Mononuclear cell (primary cell): ENCODE results near the gene TAF3. TPM values are rescaled to one million over a fixed set of nuclear protein-coding genes. Genes with fewer than 3 reads are reported as not detected.

Experiments
- H3K27me3 ChIP-seq: 2 replicates; pipeline ENCODE4 v1.6.0; 2011; ENCODE audit warnings: low read length, control low read depth; ENCODE audit not compliant: insufficient read depth
- H3K4me1 ChIP-seq: 2 replicates; pipeline ENCODE4 v1.5.1; 2011; ENCODE audit warnings: mild to moderate bottlenecking, low read length, control low read depth; ENCODE audit not compliant: insufficient read depth
- H3K4me3 ChIP-seq: 2 replicates; pipeline ENCODE4 v1.5.1; 2011; ENCODE audit warnings: mild to moderate bottlenecking, low read length, moderate library complexity
- H3K9me3 ChIP-seq: 2 replicates; pipeline ENCODE4 v1.5.1; 2011; ENCODE audit warnings: low read depth, mild to moderate bottlenecking, control low read depth, low read length
- total RNA-seq: library from RNA; depleted of rRNA; stranded (reverse); fragments of >200 nt; gene quantifications from one replicate; pipeline ENCODE4 v1.2.3, GENCODE V29; 2012

TAF3 gene
- total RNA-seq, 1 donor, result 6.7 TPM

DNA sequence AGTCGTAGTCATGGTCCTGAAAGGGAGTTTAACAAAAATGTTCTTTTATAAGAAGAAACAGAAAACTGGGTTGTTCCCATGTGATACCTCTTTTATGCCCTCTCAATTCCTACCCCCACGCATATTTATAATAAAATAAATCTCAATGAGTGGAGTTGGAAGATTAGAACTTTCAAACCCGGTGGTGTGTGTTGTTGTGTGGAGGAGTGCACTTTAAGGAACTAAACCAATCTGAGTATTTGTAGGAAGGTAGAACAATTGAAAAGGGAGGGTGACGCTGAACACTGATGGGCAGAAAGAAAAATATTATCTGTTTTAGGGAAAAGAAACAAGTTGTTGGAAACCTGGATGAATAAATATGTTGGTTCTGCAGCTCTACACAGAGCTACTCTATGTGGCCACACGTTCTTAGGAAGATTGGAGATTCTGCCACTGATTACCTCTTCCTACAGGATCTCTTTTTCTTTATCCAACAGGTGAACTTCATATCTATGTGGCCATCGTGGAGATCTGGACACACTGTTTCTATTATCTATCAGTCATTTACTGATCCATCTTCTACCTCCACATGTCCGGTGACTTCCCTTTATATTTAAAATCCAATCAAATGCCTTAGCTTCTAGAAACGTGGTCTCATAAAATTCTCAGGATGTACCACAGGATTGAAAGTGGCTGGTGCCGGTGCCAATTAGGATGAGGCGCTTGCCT, 223.1 kb downstream of the TAF3 start:
- H3K4me3 ChIP-seq, result no peak overlapping the region
- H3K4me1 ChIP-seq, result peaks cover 32% of the 10 kb centered on the region
- no peaks in the 10 kb centered on the region for H3K9me3 ChIP-seq
- H3K27me3 ChIP-seq, result peaks cover 98% of the 10 kb centered on the region

DNA sequence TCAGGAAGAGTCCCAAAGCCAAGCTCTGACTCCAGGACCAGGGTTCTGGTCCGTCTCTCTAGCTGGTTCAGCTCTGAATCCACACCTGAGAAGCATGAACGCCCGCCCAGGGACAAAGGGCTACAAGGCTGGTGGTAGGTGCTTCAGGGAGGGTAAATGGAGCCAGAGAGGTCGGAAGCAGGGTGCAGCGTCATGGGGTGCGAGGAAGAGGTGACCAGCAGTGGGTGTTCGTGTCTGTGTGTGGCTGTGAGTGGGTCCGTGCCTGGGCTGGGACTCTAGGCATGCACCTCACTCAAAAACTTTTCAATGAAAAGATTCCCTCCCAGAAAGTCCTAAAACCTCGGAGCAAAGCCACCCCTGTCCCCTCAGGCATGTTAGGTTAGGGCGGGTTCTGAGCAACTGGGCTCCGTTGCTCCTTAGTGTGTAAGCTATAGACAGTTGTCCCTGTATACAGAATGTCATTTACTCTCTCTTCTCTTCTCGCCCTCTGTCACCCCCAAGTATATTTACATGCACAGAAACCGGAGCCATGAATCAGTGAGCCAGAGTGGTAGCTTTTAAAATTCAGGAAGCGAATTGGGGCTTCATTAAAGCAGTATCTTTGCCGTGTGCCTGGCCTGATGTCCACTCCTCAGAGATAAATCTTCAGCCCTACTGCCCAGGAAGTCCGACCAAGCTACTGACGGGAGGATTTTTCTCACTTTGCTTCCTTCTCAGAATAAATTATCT, 223.9 kb downstream of the TAF3 start:
- peaks cover 32% of the 10 kb centered on the region for H3K4me1 ChIP-seq
- no peaks in the 10 kb centered on the region for H3K9me3 ChIP-seq
- H3K27me3 ChIP-seq, result peaks cover 98% of the 10 kb centered on the region
- H3K4me3 ChIP-seq, result no peak overlapping the region

DNA sequence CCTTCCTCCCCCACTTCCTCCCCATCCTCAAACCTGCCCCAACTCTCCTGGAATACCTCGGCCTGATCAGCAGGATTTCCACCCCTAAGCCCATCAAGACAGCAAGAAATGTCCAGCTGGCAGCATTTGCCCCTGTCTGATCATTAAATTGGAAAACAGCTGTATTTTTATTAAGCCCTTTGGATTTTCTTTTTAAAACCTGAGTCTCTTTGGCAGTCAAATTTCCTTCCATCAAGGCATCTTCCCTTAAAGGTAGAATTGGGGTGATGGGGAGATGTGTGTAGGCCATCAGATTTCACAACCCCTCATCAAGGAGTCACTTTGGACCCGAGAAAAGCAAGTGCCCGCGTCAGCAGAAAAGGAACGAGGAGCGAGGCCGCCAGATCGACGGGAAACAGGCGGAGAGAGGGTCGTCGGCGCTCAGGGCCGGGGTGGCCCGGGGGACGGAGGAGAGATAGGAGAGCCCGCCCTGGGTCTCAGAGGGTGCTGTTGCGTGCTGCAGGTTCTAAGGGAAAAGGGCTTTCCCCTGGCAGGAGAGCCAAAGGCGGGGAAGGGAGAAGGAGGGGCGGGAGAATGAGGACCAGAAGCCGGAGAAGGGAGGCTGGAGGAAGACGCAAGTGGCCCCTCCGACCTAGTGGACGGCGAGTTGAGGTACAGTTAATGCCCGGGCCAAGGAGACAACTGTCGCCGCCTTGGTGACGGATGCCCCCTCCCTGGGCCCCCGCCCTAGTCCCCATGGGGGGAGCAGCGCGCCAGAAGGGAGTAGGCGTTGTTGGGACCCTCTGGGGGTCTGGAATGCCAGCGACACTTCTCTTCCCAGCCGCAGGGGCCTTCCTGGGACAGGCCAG, 224.6 kb downstream of the TAF3 start:
- Histone ChIP-seq H3K9me3 (no peaks in the 10 kb centered on the region), H3K4me1 (peaks cover 33% of the 10 kb centered on the region), H3K27me3 (peaks cover 100% of the 10 kb centered on the region)

DNA sequence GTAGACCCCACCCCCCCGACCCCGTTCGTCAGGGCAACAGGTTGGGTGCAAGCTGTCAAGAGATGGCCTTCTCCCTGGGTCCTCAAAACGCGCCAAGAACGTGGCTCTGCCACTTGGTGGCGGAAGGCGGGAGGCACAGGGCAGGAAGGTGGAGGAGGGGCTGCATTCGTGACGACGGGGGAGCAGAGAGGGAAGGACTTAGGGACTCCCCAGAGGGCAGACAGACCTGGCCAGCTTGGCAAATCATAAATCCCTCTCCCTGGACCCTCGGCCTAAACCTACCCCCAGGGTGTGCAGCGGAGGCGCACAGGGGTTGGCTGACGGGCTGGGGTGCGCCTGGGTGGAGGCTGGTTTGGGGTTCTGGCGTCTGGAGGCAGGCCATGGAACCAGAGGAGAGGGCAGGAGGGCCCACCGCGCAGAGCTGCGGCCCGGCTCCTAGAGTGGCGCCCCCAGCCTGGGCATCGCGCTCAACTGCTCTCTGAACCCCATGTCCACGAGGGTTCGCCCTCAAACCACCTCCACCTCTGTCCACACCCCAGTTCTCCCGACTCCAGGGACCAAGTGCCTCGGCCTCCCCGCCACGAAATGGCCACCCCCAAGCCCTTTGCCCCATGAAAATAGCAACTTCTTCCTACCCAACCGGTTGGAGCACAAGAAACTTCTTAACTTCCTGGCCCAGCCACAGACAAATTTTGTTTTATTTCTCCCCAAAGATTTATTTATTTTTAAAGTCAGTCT, 225.4 kb downstream of the TAF3 start:
- Histone ChIP-seq H3K9me3 (no peaks in the 10 kb centered on the region), H3K4me1 (peaks cover 40% of the 10 kb centered on the region), H3K27me3 (peaks cover 99% of the 10 kb centered on the region), H3K4me3 (no peak overlapping the region)

More for the DNA sequence above, 224.6 kb downstream of the TAF3 start:
- no peak overlapping the region for H3K4me3 ChIP-seq

DNA sequence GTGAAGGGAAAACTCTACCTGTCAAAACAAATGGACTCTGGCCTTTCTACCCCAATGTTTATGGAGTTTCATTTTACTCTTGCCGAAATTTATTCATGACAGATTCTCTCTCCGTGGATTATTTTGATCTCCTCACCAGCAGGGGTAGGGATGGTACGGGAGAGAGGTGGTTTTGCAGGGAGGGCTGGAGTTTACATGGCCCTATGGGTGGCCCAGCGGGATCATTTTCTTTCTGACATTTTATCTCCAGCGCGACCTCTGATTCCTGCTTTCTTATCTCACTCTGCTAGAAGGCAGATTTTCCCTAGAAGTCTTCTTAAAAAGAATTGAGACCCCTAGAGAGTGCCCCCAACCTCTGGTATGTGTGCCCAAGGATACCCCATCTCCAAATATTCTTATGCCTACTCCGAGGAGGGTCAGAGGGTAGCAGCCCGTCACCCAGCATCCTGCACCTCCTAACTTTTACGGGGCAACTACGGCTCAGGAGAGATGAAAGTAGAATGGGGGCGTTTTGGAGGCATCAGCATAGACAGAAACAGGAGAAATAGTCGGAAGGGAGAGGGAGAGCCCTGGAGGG, 226.1 kb downstream of the TAF3 start:
- H3K4me3 ChIP-seq, result no peak overlapping the region

GRCh38 chr10:8044908-8045725, 226.8 kb downstream of the TAF3 start:
- Histone ChIP-seq H3K4me3 (no peak overlapping the region), H3K9me3 (no peaks in the 10 kb centered on the region), H3K4me1 (peaks cover 52% of the 10 kb centered on the region), H3K27me3 (peaks cover 98% of the 10 kb centered on the region)

More for the DNA sequence above, 226.1 kb downstream of the TAF3 start:
- Histone ChIP-seq H3K4me1 (peaks cover 45% of the 10 kb centered on the region), H3K9me3 (no peaks in the 10 kb centered on the region), H3K27me3 (peaks cover 98% of the 10 kb centered on the region)

DNA sequence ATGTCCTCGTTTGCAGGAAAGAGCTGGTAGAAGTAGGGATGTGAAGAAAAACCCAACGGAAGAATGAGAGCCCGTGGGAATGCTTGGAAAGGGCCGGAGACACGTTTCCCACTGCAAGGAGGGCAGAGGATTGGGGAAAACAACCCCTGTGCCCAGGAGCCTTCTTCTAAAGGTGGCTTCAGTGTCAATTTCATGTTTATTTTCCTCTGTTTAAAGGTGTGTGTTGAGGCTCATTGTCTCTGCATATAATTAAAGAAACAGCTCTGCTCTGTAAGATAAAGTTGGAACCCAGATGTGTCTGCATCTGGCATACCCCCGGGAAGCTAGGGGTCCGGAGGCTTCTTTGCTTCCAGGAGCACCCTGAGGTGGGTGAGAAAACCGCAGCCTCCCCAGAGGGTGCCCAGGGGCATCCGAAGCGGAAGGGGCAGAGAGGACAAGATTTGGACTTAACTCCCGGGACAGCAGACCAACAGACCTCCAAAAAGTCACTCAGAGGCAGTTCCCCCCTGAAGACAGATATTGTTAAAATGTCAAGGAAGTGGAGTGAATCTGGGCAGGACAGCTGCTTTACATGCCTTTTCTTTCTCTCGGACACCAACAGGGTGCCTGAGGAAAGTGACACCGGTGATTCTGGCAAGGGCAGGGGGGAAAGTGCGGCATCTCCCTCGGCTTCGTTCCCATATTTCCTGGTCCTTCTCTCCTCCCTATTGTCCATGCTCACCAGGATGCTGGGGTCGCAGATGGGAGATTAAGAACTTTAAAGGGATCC, 227.6 kb downstream of the TAF3 start:
- Histone ChIP-seq H3K4me3 (no peak overlapping the region), H3K9me3 (no peaks in the 10 kb centered on the region), H3K27me3 (peaks cover 98% of the 10 kb centered on the region), H3K4me1 (peaks cover 60% of the 10 kb centered on the region)

DNA sequence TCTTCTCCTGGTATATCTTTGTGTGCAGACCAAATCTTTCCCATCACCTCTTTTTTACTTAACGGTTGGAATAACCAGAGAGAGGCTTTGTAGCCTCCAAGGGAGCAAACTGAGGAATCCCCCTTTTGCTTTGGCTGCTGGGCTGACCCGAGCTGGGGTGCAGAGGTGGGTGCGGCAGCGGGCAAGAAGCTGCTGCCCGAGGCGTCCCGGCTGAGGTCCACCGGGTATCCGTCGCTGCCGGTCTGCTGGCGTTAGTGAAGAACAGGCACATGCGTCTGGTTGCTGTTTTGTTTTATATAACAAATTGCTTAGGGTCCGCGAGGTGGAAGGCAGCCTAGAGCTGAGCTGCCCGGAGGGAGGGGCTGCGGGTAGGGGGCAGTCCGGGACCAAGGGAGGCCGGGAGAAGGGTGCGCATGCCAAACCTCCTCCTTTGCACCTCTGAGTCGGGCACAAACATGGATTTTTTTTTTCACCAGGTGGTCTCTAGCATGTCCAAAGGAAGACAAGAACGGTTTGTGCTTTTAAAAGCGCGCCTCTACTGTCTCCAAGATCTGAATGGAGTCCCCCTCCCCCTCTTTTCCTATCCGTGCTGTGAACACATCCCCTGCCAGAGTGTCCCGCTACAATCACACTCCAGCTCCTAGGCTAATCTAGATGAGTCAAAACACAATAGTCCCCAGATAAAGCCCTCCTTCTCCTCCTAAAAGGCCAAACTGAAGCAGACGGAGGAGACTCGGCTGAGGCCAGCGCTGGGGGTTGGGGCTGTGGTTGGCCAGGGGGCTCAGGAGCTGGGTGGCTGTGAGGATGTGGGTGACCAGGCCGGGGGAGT, 229.4 kb downstream of the TAF3 start:
- peaks cover 70% of the 10 kb centered on the region for H3K4me1 ChIP-seq
- H3K27me3 ChIP-seq, result peaks cover 95% of the 10 kb centered on the region
- H3K9me3 ChIP-seq, result no peaks in the 10 kb centered on the region
- no peak overlapping the region for H3K4me3 ChIP-seq

DNA sequence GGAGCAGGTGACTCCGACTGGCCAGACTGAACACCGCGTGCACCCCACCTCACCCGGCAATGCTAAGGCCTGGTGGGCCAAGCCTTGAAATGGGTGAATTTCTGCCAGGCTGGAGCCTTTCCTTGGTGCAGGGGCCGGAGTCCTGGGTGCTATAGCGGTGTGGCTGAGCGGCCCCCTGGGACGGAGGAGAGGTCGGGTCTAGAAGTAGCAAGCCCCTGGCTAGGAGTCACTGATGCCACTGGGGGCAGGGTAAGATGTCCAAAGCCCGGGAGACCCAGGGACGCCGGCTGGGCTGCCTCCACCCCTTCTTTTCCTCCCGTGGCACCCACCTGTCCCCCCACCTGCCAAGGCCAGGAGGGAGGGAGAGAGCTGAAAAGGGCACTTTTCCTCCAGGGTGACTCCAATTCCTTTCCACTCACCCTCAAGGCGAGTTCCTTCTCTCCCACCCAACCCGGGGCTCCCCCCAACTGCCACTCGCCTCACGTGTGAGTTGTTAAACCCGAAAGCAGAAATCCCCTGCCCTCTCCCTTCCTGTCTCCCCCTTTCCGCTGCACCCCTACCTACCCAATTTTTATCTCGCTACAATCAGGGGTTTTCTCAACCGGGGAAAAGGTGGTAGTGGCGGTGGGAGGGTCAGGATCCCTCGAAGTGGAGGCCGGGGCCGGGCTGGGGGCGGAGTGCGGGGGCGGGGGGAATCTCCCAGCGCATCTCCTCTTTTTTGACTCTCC, 230.1 kb downstream of the TAF3 start:
- Histone ChIP-seq H3K27me3 (peaks cover 94% of the 10 kb centered on the region), H3K4me1 (peaks cover 76% of the 10 kb centered on the region), H3K4me3 (no peak overlapping the region), H3K9me3 (no peaks in the 10 kb centered on the region)

- H3K4me1 ChIP-seq, result peaks cover 78% of the 10 kb centered on the region
- no peaks in the 10 kb centered on the region for H3K9me3 ChIP-seq
- H3K4me3 ChIP-seq, result peak overlapping the region; percentile 12
- H3K27me3 ChIP-seq, result peaks cover 92% of the 10 kb centered on the region
Measured at GRCh38 chr10:8049045-8049864, 230.9 kb downstream of the TAF3 start.

GRCh38 chr10:8049865-8050555, 231.7 kb downstream of the TAF3 start:
- Histone ChIP-seq H3K4me3 (peak overlapping the region; percentile 12), H3K9me3 (no peaks in the 10 kb centered on the region), H3K27me3 (peaks cover 89% of the 10 kb centered on the region), H3K4me1 (peaks cover 76% of the 10 kb centered on the region)
